ENCODE results near the gene MRC2.

- TF ChIP-seq CTCF (IDR thresholded peaks at IDR 0.05; ENCODE audit: insufficient read depth, low read depth, low read length) (no peak), EZH2 (IDR thresholded peaks at IDR 0.05; ENCODE audit: insufficient read depth, low read length) (no peak)
Measured at GRCh38 chr17:62675701-62676100, 48.2 kb downstream of the MRC2 start.
